Measurements from ENCODE around the gene ZNF644.

The ZNF644 gene

GRCh38 chr1:91014475-91014874 lies 7.4 kb downstream of the ZNF644 start:
- DNase-seq (ENCODE audit: low read depth, low spot score) = no peak
- H3K4me3 ChIP-seq (ENCODE audit: low read depth, low read length) = no peak overlapping the region
- in situ Hi-C loops (cut with HindIII; ENCODE audit: low sequenced_read_pairs) = no loop called here
- TF ChIP-seq, protein P1, sequence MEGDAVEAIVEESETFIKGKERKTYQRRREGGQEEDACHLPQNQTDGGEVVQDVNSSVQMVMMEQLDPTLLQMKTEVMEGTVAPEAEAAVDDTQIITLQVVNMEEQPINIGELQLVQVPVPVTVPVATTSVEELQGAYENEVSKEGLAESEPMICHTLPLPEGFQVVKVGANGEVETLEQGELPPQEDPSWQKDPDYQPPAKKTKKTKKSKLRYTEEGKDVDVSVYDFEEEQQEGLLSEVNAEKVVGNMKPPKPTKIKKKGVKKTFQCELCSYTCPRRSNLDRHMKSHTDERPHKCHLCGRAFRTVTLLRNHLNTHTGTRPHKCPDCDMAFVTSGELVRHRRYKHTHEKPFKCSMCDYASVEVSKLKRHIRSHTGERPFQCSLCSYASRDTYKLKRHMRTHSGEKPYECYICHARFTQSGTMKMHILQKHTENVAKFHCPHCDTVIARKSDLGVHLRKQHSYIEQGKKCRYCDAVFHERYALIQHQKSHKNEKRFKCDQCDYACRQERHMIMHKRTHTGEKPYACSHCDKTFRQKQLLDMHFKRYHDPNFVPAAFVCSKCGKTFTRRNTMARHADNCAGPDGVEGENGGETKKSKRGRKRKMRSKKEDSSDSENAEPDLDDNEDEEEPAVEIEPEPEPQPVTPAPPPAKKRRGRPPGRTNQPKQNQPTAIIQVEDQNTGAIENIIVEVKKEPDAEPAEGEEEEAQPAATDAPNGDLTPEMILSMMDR (IDR thresholded peaks at IDR 0.05; ENCODE audit: low read depth, low read length) = no peak

GRCh38 chr1:91013302-91013701 lies 8.5 kb downstream of the ZNF644 start:
- TF ChIP-seq, protein P1 (IDR thresholded peaks at IDR 0.05; ENCODE audit: low read depth, low read length) = no peak
- no peak overlapping the region for H3K4me3 ChIP-seq (ENCODE audit: low read depth, low read length)
- no peak for DNase-seq (ENCODE audit: low read depth, low spot score)
- in situ Hi-C loops (cut with HindIII; ENCODE audit: low sequenced_read_pairs) = no loop called here

DNA sequence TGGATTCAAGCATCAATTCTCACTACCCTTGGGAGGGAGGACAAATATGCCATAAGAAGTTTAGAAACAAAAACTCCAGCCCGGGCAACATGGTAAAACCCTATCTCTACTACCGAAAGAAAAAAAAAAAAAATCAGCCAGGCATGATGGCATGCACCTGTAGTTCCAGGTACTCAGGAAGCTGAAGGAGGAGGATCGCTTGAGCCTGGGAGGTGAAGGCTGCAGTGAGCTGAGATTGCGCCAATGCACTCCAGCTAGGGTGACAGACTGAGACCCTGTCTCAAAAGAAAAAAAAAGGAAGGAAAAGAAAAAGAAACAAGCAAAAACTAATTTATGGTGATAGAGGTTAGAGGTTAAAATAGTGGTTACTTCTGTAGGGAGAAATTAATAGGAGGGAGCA lies 9.6 kb downstream of the ZNF644 start:
- TF ChIP-seq, protein P1 (IDR thresholded peaks at IDR 0.05; ENCODE audit: low read depth, low read length) = no peak
- no peak overlapping the region for H3K4me3 ChIP-seq (ENCODE audit: low read depth, low read length)
- DNase-seq (ENCODE audit: low read depth, low spot score) = no peak
- in situ Hi-C loops (cut with HindIII; ENCODE audit: low sequenced_read_pairs) = no loop called here

DNA sequence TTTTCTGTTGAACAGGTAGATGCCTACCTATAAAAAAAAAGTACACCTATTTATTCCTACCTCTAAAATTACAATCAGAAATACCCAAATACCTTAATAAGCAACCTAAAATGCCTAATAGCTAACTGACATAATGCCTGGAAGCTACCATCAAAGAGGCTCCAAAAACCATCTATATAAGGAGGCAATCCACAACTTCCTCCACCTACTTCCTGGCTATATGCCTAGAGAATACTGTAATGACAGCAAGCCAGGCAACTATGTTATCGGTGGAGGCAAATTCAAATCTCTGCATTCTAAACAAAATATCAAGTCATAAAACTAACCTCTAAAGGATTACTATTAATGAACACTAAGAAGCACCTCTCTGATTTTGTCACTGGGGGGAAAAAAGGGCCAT lies 10.1 kb downstream of the ZNF644 start:
- TF ChIP-seq, protein P1 (IDR thresholded peaks at IDR 0.05; ENCODE audit: low read depth, low read length) = no peak
- DNase-seq (ENCODE audit: low read depth, low spot score) = peak; percentile 52

DNA sequence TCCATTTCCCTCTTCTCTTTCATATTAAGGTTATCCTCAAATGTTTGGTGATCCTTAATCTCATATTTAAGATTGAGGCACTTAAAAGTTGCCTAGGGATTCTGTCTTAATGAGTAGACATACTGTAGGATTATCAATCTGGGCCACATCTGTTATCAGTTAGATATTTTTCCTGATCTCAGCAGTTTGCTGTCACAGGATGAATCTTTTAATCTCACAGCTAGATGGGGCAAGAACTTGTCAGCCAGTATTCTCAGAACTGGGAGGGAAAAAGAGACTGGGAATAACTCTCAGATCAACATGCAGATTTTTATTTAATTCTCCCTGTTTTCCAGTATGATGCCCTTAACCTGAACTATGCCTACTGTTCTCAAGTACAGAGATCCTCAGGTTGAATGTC lies 14.0 kb downstream of the ZNF644 start:
- DNase-seq (ENCODE audit: low read depth, low spot score) = no peak
- in situ Hi-C loops (cut with HindIII; ENCODE audit: low sequenced_read_pairs) = no loop called here
- TF ChIP-seq, protein P1 (IDR thresholded peaks at IDR 0.05; ENCODE audit: low read depth, low read length) = no peak
- no peak overlapping the region for H3K4me3 ChIP-seq (ENCODE audit: low read depth, low read length)

More for the DNA sequence above, 10.1 kb downstream of the ZNF644 start:
- in situ Hi-C loops (cut with HindIII; ENCODE audit: low sequenced_read_pairs) = no loop called here
- H3K4me3 ChIP-seq (ENCODE audit: low read depth, low read length) = no peak overlapping the region

GRCh38 chr1:91007092-91007491 lies 14.7 kb downstream of the ZNF644 start:
- in situ Hi-C loops (cut with HindIII; ENCODE audit: low sequenced_read_pairs) = no loop called here
- H3K4me3 ChIP-seq (ENCODE audit: low read depth, low read length) = no peak overlapping the region
- TF ChIP-seq, protein P1 (IDR thresholded peaks at IDR 0.05; ENCODE audit: low read depth, low read length) = no peak
- no peak for DNase-seq (ENCODE audit: low read depth, low spot score)
